Loucy (cell line): ENCODE measurements around the gene HS1BP3.
A peak's percentile ranks its signal among the peaks of the same experiment; 100 is the strongest.

Source experiments
- H2AFZ ChIP-seq: fragments of 200-600 bp; sonication (generic); 2 replicates; pipeline ENCODE4 v1.6.0; 2016; ENCODE audit warnings: antibody characterized with exemption, mild to moderate bottlenecking, low read length, moderate library complexity
- H3F3A ChIP-seq: fragments of 200-600 bp; 2 replicates; pipeline ENCODE4 v1.6.0; 2016; ENCODE audit warnings: antibody characterized with exemption, low read depth, mild to moderate bottlenecking
- H3K27me3 ChIP-seq: fragments of 200-600 bp; sonication (generic); 2 replicates; pipeline ENCODE4 v1.6.1; 2014; ENCODE audit warnings: low read length, mild to moderate bottlenecking; ENCODE audit not compliant: insufficient read depth, poor library complexity, severe bottlenecking
- H3K36me3 ChIP-seq: fragments of 200-600 bp; sonication (generic); 2 replicates; pipeline ENCODE4 v1.6.1; 2016; ENCODE audit warnings: low read length; ENCODE audit not compliant: insufficient read depth
- H3K4me1 ChIP-seq: fragments of 200-600 bp; sonication (generic); 2 replicates; pipeline ENCODE4 v1.5.1; 2014; ENCODE audit warnings: low read length, mild to moderate bottlenecking; ENCODE audit not compliant: insufficient read depth, poor library complexity, severe bottlenecking
- H3K4me2 ChIP-seq: fragments of 200-600 bp; sonication (generic); 2 replicates; pipeline ENCODE4 v1.6.0; 2014; ENCODE audit warnings: antibody characterized with exemption, low read length, low read depth, mild to moderate bottlenecking; ENCODE audit not compliant: poor library complexity, severe bottlenecking
- H3K4me3 ChIP-seq: fragments of 200-600 bp; sonication (generic); 2 replicates; pipeline ENCODE4 v1.5.1; 2014; ENCODE audit warnings: low read length, mild to moderate bottlenecking, mixed read lengths; ENCODE audit not compliant: poor library complexity, severe bottlenecking
- H3K79me2 ChIP-seq: fragments of 200-600 bp; sonication (generic); 2 replicates; pipeline ENCODE4 v1.6.1; 2014; ENCODE audit warnings: low read length; ENCODE audit not compliant: insufficient read depth
- H3K9ac ChIP-seq: fragments of 200-600 bp; sonication (generic); 2 replicates; pipeline ENCODE4 v1.6.0; 2014; ENCODE audit warnings: mild to moderate bottlenecking, low read depth, low read length, moderate library complexity; ENCODE audit not compliant: poor library complexity, severe bottlenecking
- H3K9me2 ChIP-seq: fragments of 200-600 bp; sonication (generic); replicated peaks from 2 replicates; pipeline ENCODE4 v1.6.1; 2016; ENCODE audit warnings: low read depth, low read length, mixed read lengths
- H3K9me3 ChIP-seq: fragments of 200-600 bp; sonication (generic); 2 replicates; pipeline ENCODE4 v1.6.1; 2014; ENCODE audit warnings: mild to moderate bottlenecking, antibody characterized with exemption, low read length, low read depth; ENCODE audit not compliant: insufficient read depth
- H4K20me1 ChIP-seq: fragments of 200-600 bp; sonication (generic); 2 replicates; pipeline ENCODE4 v1.6.0; 2014; ENCODE audit warnings: antibody characterized with exemption, low read length, mild to moderate bottlenecking; ENCODE audit not compliant: insufficient read depth, poor library complexity, severe bottlenecking
- CTCF ChIP-seq: fragments of 200-600 bp; sonication (generic); conservative IDR thresholded peaks from 2 replicates; pipeline ENCODE4 v1.5.1; 2014; ENCODE audit warnings: mild to moderate bottlenecking, antibody characterized with exemption, low read length
- EZH2phosphoT487 ChIP-seq: fragments of 200-600 bp; IDR thresholded peaks from 2 replicates; pipeline ENCODE4 v1.6.1; 2018; ENCODE audit warnings: antibody characterized with exemption, mild to moderate bottlenecking, moderate library complexity, borderline replicate concordance

Gene HS1BP3, protein sequence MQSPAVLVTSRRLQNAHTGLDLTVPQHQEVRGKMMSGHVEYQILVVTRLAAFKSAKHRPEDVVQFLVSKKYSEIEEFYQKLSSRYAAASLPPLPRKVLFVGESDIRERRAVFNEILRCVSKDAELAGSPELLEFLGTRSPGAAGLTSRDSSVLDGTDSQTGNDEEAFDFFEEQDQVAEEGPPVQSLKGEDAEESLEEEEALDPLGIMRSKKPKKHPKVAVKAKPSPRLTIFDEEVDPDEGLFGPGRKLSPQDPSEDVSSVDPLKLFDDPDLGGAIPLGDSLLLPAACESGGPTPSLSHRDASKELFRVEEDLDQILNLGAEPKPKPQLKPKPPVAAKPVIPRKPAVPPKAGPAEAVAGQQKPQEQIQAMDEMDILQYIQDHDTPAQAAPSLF

GRCh38 chr2:20650877-20651730 is at the start of gene HS1BP3:
Gene HS1BP3, minus strand, starts transcription at chr2:20651098. Its CDS starts 35 bp downstream, at chr2:20651063.
- Histone ChIP-seq H4K20me1 (no peaks in the 10 kb centered on the region), H3K27me3 (no peaks in the 10 kb centered on the region), H3K9me3 (no peaks in the 10 kb centered on the region), H3K4me2 (peak within 1 kb of the TSS; percentile 99), H3K4me3 (peak within 1 kb of the TSS; percentile 95), H2AFZ (peak within 1 kb of the TSS; percentile 91), H3K4me1 (peaks cover 78% of the 10 kb centered on the region), H3K79me2 (peaks cover 4% of the 10 kb centered on the region; the same call in 1 of the 2 replicates), H3F3A (no peaks in the 10 kb centered on the region; the same call in 1 of the 2 replicates), H3K9me2 (no peaks in the 10 kb centered on the region), H3K9ac (peak within 1 kb of the TSS; percentile 83), H3K36me3 (no peaks in the 10 kb centered on the region)
- TF ChIP-seq CTCF, result peak; percentile 61
- no peak for TF ChIP-seq EZH2phosphoT487

- H3K4me1 ChIP-seq, result peaks cover 11% of the 10 kb centered on the region
- no peak overlapping the region for H3K9ac ChIP-seq
- no peaks in the 10 kb centered on the region for H3K9me2 ChIP-seq
- no peaks in the 10 kb centered on the region for H4K20me1 ChIP-seq
- no peaks in the 10 kb centered on the region; the same call in 1 of the 2 replicates for H3K36me3 ChIP-seq
- H3F3A ChIP-seq, result no peaks in the 10 kb centered on the region
- TF ChIP-seq CTCF, result no peak
- no peak for TF ChIP-seq EZH2phosphoT487
- no peaks in the 10 kb centered on the region for H3K9me3 ChIP-seq
- no peak overlapping the region for H3K4me2 ChIP-seq
- no peak overlapping the region for H3K4me3 ChIP-seq
- no peaks in the 10 kb centered on the region for H3K79me2 ChIP-seq
- no peaks in the 10 kb centered on the region for H3K27me3 ChIP-seq
- no peak overlapping the region for H2AFZ ChIP-seq
Measured at GRCh38 chr2:20698916-20699613, 48.2 kb upstream of the HS1BP3 start.

DNA sequence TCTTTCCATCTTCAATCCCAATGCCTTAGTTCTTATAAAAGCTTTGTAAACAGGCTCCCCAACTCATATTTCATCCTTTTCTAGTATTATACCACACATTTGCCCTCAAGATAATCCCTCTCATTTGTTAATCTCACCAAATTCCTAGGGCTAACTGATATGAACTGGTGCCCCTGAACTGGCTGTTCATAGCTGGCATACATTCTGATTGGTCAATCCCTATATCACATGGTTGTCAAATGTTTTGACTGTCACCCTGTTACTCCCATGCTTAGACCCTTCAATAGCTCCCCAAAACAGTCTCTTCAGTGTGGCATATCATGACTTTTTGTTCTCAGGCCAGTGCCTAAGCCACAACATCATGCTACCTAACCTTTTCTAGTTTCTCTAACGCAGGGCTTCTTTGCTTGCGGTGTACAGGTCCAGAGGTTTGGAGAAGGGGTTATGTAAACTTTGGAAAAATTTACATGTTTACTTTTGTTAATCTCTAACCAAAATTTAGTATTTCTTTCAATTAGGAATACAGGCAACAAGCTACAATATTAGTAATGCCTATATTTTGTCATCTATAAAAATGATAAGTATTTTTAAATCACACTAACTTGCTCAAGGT is 46.5 kb upstream of the HS1BP3 start:
- no peaks in the 10 kb centered on the region for H3F3A ChIP-seq
- no peak overlapping the region for H3K9ac ChIP-seq
- H4K20me1 ChIP-seq, result no peaks in the 10 kb centered on the region
- H2AFZ ChIP-seq, result no peak overlapping the region
- no peaks in the 10 kb centered on the region; the same call in 1 of the 2 replicates for H3K36me3 ChIP-seq
- TF ChIP-seq EZH2phosphoT487, result no peak
- no peak for TF ChIP-seq CTCF
- H3K79me2 ChIP-seq, result no peaks in the 10 kb centered on the region
- peaks cover 11% of the 10 kb centered on the region for H3K4me1 ChIP-seq
- no peaks in the 10 kb centered on the region for H3K27me3 ChIP-seq
- H3K4me3 ChIP-seq, result no peak overlapping the region
- no peaks in the 10 kb centered on the region for H3K9me3 ChIP-seq
- H3K4me2 ChIP-seq, result no peak overlapping the region
- no peaks in the 10 kb centered on the region for H3K9me2 ChIP-seq
